Endometrial microvascular endothelial cells (primary cell): ENCODE results near the gene ANKS3. TPM values are rescaled to one million over a fixed set of nuclear protein-coding genes. Genes with fewer than 3 reads are reported as not detected.

ENCODE experiments used
- in situ Hi-C: cut with HindIII; loops from 2 replicates; pipeline ENCODE4 v1.10.0; 2017; ENCODE audit warnings: low sequenced_read_pairs, low pct_unique_long_range_greater_than_20kb; ENCODE audit errors: inconsistent ontology term
- total RNA-seq: library from RNA; depleted of rRNA; stranded (reverse); fragments of >200 nt; gene quantifications from one replicate; pipeline ENCODE4 v1.2.3, GENCODE V29; 2015; ENCODE audit errors: inconsistent ontology term

ANKS3 gene
- total RNA-seq = 10.5 TPM

GRCh38 chr16:4734063-4734729, at the start of gene ANKS3, which contains the start of gene DNAAF8:
Gene ANKS3, minus strand, starts transcription at chr16:4734271. Its CDS starts 4,122 bp downstream, at chr16:4730149.
Gene DNAAF8, plus strand, starts transcription at chr16:4734537. Its CDS starts 1,978 bp downstream, at chr16:4736515.
- in situ Hi-C loops = no loop called here

- in situ Hi-C loops = no loop called here
Observed at GRCh38 chr16:4783251-4783950, 49.3 kb upstream of the ANKS3 start.

GRCh38 chr16:4780235-4780634, 46.2 kb upstream of the ANKS3 start:
- in situ Hi-C loops = no loop called here

- in situ Hi-C loops = no loop called here
Observed at GRCh38 chr16:4778050-4778392, 44.0 kb upstream of the ANKS3 start.

GRCh38 chr16:4777339-4778049, 43.4 kb upstream of the ANKS3 start:
- in situ Hi-C loops = no loop called here

- in situ Hi-C loops = no loop called here
Observed at GRCh38 chr16:4776141-4776705, 42.2 kb upstream of the ANKS3 start.

GRCh38 chr16:4775005-4775404, 40.9 kb upstream of the ANKS3 start:
- in situ Hi-C loops = no loop called here

- in situ Hi-C loops = no loop called here
Observed at GRCh38 chr16:4772351-4772750, 38.3 kb upstream of the ANKS3 start.

GRCh38 chr16:4771646-4772045, 37.6 kb upstream of the ANKS3 start:
- in situ Hi-C loops = no loop called here

GRCh38 chr16:4769306-4769638, 35.2 kb upstream of the ANKS3 start:
- in situ Hi-C loops = no loop called here

GRCh38 chr16:4768549-4769305, 34.7 kb upstream of the ANKS3 start:
- in situ Hi-C loops = no loop called here

- in situ Hi-C loops = no loop called here
Observed at GRCh38 chr16:4767872-4768548, 33.9 kb upstream of the ANKS3 start.

GRCh38 chr16:4766875-4767628, 33.0 kb upstream of the ANKS3 start, which contains the start of gene ZNF500:
Gene ZNF500, minus strand, starts transcription at chr16:4767162. Its CDS starts 1,184 bp downstream, at chr16:4765978.
- in situ Hi-C loops = no loop called here

- in situ Hi-C loops = no loop called here
Observed at GRCh38 chr16:4765511-4766474, 31.7 kb upstream of the ANKS3 start.

- in situ Hi-C loops = no loop called here
Observed at GRCh38 chr16:4763791-4764190, 29.7 kb upstream of the ANKS3 start.

- in situ Hi-C loops = no loop called here
Observed at GRCh38 chr16:4762205-4762604, 28.1 kb upstream of the ANKS3 start.
